GM12878 (cell line): Measurements from ENCODE around the gene TSEN34.

ENCODE experiments used
- FOXK2 ChIP-seq: fragments of 450-650 bp; IDR thresholded peaks from 2 replicates; pipeline ENCODE4 v1.6.1; 2017; ENCODE audit warnings: mild to moderate bottlenecking, moderate library complexity
- GABPA ChIP-seq: IDR thresholded peaks from 2 replicates; pipeline ENCODE4 v1.6.1; 2014; ENCODE audit warnings: antibody characterized with exemption, low read depth, mild to moderate bottlenecking, inconsistent platforms
- MXI1 ChIP-seq: fragments of 150-350 bp; IDR thresholded peaks from 2 replicates; pipeline ENCODE4 v1.6.1; 2011; ENCODE audit warnings: low read depth, mild to moderate bottlenecking, inconsistent platforms, low read length, improper control_type of control experiment
- RB1 ChIP-seq: fragments of 450-650 bp; formaldehyde crosslinking; IDR thresholded peaks from 2 replicates; pipeline ENCODE4 v1.6.1; 2017; ENCODE audit warnings: mild to moderate bottlenecking, borderline replicate concordance
- RCOR1 ChIP-seq: conservative IDR thresholded peaks from 2 replicates; pipeline ENCODE4 v1.6.1; 2012; ENCODE audit warnings: low read depth, low read length, improper control_type of control experiment
- SMAD1 ChIP-seq: fragments of 450-650 bp; IDR thresholded peaks from 2 replicates; pipeline ENCODE4 v1.6.1; 2018; ENCODE audit warnings: mild to moderate bottlenecking, low read depth; ENCODE audit not compliant: partially characterized antibody
- ZBED1 ChIP-seq: IDR thresholded peaks from 2 replicates; pipeline ENCODE4 v1.6.1; 2016; ENCODE audit warnings: borderline replicate concordance
- TF ChIP-seq, protein P1 (sequence below): IDR thresholded peaks from 2 replicates; pipeline ENCODE4 v1.6.1; 2011; ENCODE audit warnings: borderline replicate concordance, low read depth, mild to moderate bottlenecking, moderate library complexity, mixed read lengths, low read length; ENCODE audit not compliant: insufficient read depth; ENCODE audit errors: extremely low read length
- TF ChIP-seq, protein P2 (sequence below): fragments of 450-650 bp; IDR thresholded peaks from 2 replicates; pipeline ENCODE4 v1.6.1; 2017; ENCODE audit warnings: mild to moderate bottlenecking
- TF ChIP-seq, protein P3 (sequence below), 3 experiments: IDR thresholded peaks in 2 of 3; conservative IDR thresholded peaks in 1 of 3; 2 replicates each; pipeline ENCODE4 v1.5.1; 2011; ENCODE audit warnings: low read depth in 3 of 3, low read length in 3 of 3, mild to moderate bottlenecking in 3 of 3, control low read depth in 2 of 3, moderate library complexity in 2 of 3, inconsistent platforms in 1 of 3, mixed read lengths in 1 of 3; ENCODE audit not compliant: control insufficient read depth in 2 of 3, insufficient read depth in 1 of 3; ENCODE audit errors: extremely low read depth in 1 of 3

DNA sequence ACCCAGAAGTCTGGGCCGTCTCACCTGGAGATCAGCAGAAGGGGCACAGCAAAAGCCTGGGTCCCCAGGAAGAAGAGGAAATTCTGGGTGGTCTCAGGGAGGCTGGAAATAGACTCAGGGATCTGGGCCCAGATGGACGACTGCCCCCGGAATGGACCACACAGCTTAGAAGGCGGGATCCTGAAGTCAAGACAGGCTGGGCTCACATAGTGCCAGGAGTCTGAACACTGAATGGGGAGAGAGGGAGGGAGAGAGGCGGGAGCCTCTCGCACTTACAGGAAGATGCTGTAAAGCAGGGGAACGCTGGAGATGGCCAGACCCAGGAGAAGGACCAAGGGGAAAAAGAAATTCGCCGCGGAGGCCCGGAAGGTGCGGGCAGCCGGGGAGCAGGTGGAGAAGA lies 30.3 kb upstream of the TSEN34 start:
- no peak for TF ChIP-seq RCOR1
- TF ChIP-seq FOXK2, result no peak
- TF ChIP-seq, protein P1, sequence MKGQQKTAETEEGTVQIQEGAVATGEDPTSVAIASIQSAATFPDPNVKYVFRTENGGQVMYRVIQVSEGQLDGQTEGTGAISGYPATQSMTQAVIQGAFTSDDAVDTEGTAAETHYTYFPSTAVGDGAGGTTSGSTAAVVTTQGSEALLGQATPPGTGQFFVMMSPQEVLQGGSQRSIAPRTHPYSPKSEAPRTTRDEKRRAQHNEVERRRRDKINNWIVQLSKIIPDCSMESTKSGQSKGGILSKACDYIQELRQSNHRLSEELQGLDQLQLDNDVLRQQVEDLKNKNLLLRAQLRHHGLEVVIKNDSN, result no peak
- TF ChIP-seq, protein P2, sequence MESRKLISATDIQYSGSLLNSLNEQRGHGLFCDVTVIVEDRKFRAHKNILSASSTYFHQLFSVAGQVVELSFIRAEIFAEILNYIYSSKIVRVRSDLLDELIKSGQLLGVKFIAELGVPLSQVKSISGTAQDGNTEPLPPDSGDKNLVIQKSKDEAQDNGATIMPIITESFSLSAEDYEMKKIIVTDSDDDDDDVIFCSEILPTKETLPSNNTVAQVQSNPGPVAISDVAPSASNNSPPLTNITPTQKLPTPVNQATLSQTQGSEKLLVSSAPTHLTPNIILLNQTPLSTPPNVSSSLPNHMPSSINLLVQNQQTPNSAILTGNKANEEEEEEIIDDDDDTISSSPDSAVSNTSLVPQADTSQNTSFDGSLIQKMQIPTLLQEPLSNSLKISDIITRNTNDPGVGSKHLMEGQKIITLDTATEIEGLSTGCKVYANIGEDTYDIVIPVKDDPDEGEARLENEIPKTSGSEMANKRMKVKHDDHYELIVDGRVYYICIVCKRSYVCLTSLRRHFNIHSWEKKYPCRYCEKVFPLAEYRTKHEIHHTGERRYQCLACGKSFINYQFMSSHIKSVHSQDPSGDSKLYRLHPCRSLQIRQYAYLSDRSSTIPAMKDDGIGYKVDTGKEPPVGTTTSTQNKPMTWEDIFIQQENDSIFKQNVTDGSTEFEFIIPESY, result no peak
- TF ChIP-seq RB1, result no peak
- TF ChIP-seq ZBED1, result no peak
- no peak for TF ChIP-seq GABPA
- no peak for TF ChIP-seq SMAD1
- TF ChIP-seq MXI1, result no peak
- TF ChIP-seq, protein P3, sequence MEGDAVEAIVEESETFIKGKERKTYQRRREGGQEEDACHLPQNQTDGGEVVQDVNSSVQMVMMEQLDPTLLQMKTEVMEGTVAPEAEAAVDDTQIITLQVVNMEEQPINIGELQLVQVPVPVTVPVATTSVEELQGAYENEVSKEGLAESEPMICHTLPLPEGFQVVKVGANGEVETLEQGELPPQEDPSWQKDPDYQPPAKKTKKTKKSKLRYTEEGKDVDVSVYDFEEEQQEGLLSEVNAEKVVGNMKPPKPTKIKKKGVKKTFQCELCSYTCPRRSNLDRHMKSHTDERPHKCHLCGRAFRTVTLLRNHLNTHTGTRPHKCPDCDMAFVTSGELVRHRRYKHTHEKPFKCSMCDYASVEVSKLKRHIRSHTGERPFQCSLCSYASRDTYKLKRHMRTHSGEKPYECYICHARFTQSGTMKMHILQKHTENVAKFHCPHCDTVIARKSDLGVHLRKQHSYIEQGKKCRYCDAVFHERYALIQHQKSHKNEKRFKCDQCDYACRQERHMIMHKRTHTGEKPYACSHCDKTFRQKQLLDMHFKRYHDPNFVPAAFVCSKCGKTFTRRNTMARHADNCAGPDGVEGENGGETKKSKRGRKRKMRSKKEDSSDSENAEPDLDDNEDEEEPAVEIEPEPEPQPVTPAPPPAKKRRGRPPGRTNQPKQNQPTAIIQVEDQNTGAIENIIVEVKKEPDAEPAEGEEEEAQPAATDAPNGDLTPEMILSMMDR (IDR thresholded peaks at IDR 0.05 in 2 of 3, conservative IDR thresholded peaks at IDR 0.05 in 1 of 3; ENCODE audit: control insufficient read depth in 2 of 3, extremely low read depth in 1 of 3, insufficient read depth in 1 of 3, low read depth in 3 of 3, low read length in 3 of 3), result no peak
